ENCODE results near the gene YTHDC2.

The YTHDC2 gene

GRCh38 chr5:113607361-113607760, 93.9 kb downstream of the YTHDC2 start:
- no peak overlapping the region for H3K4me3 ChIP-seq (ENCODE audit: low read depth, low read length)
- no peak for TF ChIP-seq CTCF (IDR thresholded peaks at IDR 0.05; ENCODE audit: control insufficient read depth, extremely low read depth, insufficient read depth)
- DNase-seq (ENCODE audit: low read depth): no peak

- no peak overlapping the region for H3K4me3 ChIP-seq (ENCODE audit: low read depth, low read length)
- no peak for DNase-seq (ENCODE audit: low read depth)
- no peak for TF ChIP-seq CTCF (IDR thresholded peaks at IDR 0.05; ENCODE audit: control insufficient read depth, extremely low read depth, insufficient read depth)
Measured at GRCh38 chr5:113608113-113608596, 94.7 kb downstream of the YTHDC2 start.

GRCh38 chr5:113612060-113612496, 98.6 kb downstream of the YTHDC2 start:
- peak; percentile 67 for TF ChIP-seq CTCF (IDR thresholded peaks at IDR 0.05; ENCODE audit: control insufficient read depth, extremely low read depth, insufficient read depth)

GRCh38 chr5:113614191-113614590, 100.7 kb downstream of the YTHDC2 start:
- no peak overlapping the region for H3K4me3 ChIP-seq (ENCODE audit: low read depth, low read length)
- TF ChIP-seq CTCF (IDR thresholded peaks at IDR 0.05; ENCODE audit: control insufficient read depth, extremely low read depth, insufficient read depth): no peak
- no peak for DNase-seq (ENCODE audit: low read depth)

More at GRCh38 chr5:113612060-113612496, 98.6 kb downstream of the YTHDC2 start:
- H3K4me3 ChIP-seq (ENCODE audit: low read depth, low read length): no peak overlapping the region
- peak; percentile 13 for DNase-seq (ENCODE audit: low read depth)

GRCh38 chr5:113615708-113616107, 102.2 kb downstream of the YTHDC2 start:
- TF ChIP-seq CTCF (IDR thresholded peaks at IDR 0.05; ENCODE audit: control insufficient read depth, extremely low read depth, insufficient read depth): no peak
- no peak for DNase-seq (ENCODE audit: low read depth)
- H3K4me3 ChIP-seq (ENCODE audit: low read depth, low read length): no peak overlapping the region

GRCh38 chr5:113617191-113617796, 103.8 kb downstream of the YTHDC2 start:
- H3K4me3 ChIP-seq (ENCODE audit: low read depth, low read length): no peak overlapping the region
- no peak for TF ChIP-seq CTCF (IDR thresholded peaks at IDR 0.05; ENCODE audit: control insufficient read depth, extremely low read depth, insufficient read depth)
- no peak for DNase-seq (ENCODE audit: low read depth)

GRCh38 chr5:113632996-113633395, 119.5 kb downstream of the YTHDC2 start:
- no peak overlapping the region for H3K4me3 ChIP-seq (ENCODE audit: low read depth, low read length)
- no peak for DNase-seq (ENCODE audit: low read depth)
- no peak for TF ChIP-seq CTCF (IDR thresholded peaks at IDR 0.05; ENCODE audit: control insufficient read depth, extremely low read depth, insufficient read depth)

Data from LNCaP clone FGC (cell line).